Measurements from ENCODE around the gene PLD5. TPM values are rescaled to one million over a fixed set of nuclear protein-coding genes. Genes with fewer than 3 reads are reported as not detected.

The PLD5 gene
- 1.8 and 3.9 TPM in 2 replicates for polyA plus RNA-seq (2014; cell fraction: cytosol; rRNA removed)
- polyA plus RNA-seq (2014; cell fraction: nucleus; rRNA removed), result 1.8 and 2.1 TPM in 2 replicates

DNA sequence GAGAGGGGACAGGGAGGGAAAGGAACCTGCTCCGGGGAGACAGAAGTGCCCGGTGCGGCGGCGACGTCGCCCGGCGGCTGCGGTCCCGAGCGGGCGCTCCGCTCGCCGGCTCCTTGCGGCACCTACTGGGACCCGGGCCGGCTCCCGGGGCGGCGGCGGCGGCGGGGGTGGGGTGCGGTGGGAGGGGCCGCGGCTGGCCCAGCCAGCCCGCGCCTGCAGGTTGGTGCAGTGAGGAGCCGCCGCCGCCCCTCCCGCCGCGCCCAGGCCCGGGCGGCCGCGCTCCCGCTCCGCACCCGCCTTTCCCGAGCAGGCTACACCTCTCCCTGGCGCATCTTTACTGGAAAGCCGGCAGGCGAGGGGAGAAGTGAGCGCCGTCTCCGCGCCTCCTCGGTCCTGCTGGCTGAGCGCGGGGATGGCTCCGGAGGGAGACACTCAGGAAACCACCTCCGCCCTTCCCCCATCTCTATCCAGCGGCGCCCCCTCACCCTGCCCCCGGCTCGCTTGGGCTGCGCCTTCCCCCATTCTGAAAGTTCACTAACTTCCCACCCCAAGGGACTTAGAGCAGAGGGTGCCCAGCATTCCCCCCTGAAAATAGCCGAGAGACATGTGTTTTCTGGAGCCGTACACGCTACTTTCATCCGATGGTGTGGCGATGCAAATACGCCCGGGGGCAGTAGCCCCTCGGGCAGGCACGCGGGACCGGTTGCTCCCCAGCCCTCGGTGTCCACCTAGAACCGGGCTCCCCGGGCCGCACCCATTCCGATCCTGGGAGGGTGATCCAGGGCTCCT is at the start of gene PLD5:
PLD5 (minus strand) TSS at position 127 of the 789 bp plus-strand sequence.
- DNase-seq (ENCODE audit: low spot score), result peak; percentile 73

DNA sequence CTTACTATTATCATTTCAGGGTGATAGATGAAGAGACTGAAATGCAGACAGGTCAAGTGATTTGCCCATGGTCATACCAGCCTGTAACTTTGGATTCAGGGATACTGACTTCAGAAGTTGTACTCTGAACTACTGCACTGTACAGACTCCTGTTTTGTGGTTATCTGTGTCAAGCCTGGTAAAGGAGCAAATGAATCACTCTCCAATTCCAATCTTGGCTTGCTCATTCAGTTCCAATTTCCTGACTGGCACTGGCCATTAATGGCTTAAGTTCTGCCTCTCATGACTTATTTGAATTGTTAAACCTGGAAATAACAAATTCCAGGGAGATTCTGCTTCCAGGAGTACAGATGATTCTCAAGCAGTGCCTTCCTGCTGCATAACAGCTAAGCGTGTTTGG is 45.4 kb upstream of the PLD5 start:
- no peak for DNase-seq (ENCODE audit: low spot score)

DNA sequence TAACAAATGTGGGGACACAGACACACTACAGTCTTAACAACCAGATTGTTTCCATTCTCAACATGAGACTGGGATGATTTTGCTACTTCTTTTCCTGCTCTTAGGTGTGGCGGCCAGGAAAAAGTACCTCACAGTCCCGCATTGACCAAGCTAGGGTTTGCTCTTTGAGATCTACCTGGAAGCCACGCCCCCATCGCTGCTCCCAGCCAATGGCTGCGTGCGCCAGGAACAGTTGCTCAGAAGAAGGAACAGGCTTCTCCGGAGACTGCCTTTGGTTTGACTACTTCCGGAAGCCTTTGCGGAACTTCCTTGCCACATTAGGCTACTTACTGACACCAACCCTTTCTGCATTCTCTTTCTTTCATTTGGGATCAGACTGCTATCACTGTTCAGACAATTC is 44.2 kb upstream of the PLD5 start:
- no peak for DNase-seq (ENCODE audit: low spot score)

DNA sequence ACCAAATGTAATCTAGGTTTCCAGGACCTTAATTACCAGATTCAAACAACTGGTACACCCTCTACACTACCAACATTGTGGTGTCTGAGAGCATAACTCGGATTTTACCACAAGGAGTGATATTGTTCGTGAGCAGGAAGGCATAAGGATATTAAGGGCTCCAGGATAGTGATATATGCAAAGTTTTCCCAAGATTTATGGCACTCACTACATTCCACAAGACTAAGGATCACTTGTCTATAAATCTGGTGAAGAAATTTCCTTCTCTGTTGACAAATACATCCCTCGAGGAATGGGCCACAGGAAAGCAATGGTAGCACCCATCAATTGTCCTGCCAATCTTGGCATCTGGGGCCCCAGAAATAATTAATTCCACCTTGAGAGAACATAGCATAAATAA is 43.1 kb upstream of the PLD5 start:
- no peak for DNase-seq (ENCODE audit: low spot score)

DNA sequence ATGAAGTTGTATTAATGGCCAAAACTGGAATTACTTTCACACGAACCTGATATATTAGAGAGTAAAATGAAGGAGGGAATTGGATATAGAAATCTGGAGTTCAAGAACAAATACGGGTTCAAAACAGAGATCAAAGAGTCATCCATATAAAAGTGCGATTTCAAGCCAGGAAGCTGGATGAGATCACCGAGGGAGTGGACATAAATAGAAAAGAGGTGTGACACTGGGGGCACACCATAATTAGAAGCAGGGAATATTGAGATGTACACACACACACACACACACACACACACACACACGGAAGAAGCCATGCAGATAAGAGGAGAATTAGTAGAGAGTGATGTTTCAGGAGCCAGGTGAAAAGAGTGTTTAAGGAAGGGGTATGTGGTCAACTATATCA is 32.3 kb upstream of the PLD5 start:
- no peak for DNase-seq (ENCODE audit: low spot score)

DNA sequence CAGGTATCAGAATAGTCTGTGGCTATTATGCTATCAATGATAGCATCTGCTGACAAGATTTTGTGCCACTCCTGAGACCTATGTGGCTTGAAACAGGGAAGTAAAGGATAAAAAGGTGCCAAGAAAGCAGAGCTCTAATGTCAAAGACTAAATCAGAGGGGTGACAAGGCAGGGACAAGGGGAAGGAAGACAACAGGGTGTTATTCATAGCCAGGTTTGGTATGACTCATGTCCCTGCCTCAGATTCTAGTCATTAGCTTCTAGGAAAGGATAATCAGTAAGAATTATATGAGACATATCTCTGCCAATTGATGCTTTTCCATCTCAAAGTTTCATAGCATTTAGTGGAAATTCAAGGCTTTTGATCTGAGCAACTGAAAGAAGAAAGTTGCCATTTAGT is 31.8 kb upstream of the PLD5 start:
- no peak for DNase-seq (ENCODE audit: low spot score)

DNA sequence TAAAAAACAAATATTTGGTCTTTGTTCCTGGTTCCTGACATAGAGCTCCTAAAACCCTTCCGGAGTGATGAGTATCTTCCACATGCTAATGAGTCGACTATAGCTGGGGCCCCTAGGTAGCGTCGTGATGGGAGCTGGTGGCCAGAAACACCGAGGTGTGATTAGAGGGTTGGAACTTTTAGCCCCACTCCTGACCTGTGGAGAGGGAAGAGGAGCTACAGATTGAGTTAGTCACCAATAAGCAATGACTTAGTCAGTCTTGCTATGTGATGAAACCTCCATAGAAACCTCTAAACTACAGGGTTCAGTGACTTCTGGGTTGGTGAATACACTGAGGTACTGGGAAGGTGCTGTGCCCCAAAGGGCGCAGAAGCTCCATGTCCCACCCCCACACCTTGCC is 30.1 kb upstream of the PLD5 start:
- no peak for DNase-seq (ENCODE audit: low spot score)

DNA sequence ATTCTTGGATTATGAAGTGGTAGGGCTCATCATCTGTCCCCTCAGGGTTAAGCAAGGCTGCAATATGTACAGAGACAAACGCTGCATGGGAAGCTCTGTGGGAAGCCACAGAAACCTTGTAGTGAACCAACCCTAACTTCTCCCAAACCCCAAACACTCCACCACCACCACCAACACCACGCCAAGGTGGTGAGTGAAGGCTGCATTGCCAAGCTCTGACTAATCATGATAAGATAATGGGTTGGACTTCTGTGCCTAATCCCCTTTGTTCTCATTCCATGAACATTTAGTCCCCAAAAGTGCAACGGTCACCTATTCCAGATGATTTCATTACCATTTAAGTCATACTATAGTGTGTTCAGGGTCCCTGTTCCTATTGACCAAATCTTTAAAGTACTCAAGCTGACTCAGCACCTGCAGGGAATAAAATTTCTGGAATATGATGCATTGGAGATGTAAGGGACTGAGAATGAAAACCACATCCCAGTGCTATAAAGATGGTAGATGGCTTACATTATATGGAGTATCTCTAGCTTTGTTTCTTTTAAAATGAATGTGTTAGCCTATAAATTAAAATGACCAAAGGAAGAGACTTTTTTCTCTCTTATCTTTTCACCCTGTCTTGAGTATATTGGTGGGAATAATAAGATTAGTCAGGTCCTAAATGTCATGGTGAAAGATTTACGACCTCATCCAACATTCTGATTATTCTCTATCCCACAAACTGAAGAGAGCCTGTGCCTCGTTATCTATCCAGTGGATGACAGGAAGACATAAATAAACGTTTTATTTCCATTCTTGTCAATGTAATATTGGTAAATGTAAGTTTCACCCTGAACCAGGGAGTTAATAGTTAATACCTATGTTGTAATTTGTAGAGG is 22.6 kb upstream of the PLD5 start:
- DNase-seq (ENCODE audit: low spot score), result peak; percentile 64

DNA sequence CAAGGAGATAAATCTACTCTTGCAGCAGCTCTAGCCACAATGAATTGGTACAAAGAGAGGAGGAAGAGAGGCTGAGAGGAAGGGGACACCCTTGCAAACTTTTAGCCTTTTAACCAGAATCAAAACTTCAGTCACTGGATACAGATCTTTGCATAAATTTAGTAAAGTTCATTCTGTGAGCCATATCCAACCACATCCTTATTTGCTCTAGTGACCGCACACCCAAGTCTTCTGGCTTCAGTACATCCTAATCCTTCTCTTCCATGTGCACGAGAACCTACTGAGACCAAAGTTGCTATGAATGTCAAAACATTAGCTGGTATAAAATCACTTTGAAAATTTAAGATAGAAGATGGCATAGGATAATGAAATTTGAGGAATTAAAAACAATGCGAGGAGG is 21.9 kb upstream of the PLD5 start:
- no peak for DNase-seq (ENCODE audit: low spot score)

DNA sequence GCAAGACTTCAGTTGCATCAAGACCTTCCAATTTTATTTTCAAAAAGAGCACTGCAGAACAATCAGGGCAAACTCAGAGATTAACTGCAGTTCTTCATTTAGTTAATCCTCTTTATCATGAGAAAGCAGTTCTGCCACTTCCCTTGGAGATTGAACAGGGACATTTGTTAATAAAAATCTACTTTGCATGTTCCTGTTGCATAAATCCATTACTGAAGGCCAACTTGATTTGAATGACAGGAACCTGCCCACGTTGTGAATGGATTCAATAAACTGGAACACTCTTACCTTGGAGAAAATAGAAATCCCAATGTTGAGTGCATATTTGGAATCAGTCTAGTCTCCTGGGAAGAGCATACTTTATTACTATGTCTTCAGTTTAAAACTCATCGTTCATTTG is 19.6 kb upstream of the PLD5 start:
- DNase-seq (ENCODE audit: low spot score), result no peak

DNA sequence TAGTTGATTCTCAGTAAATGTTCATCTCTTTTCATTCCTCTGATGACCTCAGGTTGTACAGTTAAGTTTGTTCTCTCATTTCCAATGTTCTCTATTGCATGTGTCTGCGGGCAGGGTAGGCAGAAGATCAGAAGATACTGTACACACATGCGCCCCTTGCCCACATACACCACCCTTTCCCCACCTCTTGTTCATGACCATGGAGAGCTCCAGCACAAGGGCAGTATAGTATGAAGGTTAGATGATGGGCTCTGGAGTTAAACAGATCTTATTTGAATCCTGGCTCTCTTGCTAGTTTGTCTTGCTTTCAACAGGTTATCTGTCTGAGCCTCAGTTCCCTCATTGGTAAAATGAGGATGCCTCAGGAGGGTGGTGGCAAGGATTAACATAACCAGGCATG is 17.8 kb upstream of the PLD5 start:
- DNase-seq (ENCODE audit: low spot score), result no peak

DNA sequence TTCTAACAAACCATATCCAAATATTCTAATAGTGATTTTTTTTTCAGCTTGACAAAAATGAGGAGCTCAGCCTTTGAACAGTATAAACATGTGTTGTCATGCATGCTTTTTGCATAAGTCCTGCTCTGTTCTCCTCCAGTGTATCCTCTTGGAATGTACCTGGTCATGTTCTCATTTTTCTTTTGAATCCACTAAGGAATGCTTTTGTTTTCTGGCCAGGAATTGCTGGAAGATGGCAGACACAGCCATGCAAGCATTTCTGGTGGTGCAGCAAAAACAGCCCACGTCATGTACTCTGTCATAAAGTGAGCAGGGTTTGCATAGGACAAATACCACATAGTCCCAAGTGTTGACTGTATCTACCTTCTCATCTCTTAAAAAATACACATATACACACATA is 11.5 kb upstream of the PLD5 start:
- DNase-seq (ENCODE audit: low spot score), result no peak

DNA sequence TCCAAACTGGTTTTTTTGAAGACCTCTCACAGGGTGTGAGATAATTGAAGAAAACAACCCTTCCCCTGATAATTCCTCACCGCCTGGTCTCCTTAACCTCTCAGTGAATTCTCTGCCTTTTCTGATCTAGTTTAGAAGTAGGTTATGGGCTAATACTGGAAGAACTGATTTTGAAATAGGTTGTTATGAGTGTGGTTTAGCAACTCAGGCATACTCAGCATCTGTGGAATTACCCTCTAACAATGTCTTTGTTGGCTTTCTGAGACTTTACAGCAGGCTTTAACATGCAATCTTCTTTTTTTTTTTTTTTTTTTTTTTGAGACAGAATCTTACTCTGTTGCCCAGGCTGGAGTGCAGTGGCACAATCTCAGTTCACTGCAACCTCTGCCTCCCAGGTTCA is 10.3 kb upstream of the PLD5 start:
- DNase-seq (ENCODE audit: low spot score), result no peak

DNA sequence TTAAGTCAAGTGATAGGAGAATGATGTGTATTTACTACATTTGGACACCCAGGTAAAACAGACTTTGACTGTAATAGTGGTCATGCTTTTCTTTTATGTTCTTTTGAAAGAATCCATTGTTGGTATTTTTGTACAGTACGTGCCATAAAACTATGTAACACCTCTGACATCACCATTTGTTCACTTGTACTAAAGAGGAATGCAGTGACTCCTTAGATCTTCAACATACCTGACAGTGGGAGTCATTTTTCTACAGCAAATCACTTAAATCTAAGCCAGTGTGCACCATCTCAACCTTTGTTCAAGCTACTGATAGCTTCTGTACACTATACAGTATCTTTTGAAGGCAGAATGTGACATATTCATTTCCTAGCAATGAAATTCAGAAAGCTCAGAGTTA is 6.3 kb upstream of the PLD5 start:
- DNase-seq (ENCODE audit: low spot score), result no peak

DNA sequence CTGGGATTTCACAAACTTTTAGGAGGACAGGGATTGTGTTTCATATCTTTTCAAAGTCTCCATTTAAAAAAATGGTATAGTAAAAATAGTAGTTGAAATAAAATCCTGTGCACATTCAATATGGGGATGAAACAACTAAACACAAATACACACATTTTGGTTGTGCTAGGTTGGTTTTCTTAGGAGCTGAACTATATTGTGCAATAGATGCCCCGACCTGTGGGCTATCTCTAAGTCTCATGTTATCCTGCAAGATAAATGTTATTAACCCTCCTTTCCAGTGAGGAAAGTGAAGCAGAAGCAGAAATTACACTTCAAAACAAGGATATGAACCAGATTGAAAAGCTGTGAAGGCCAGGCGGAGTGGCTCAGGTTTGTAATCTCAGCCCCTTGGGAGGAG is 1.3 kb upstream of the PLD5 start:
- DNase-seq (ENCODE audit: low spot score), result no peak

DNA sequence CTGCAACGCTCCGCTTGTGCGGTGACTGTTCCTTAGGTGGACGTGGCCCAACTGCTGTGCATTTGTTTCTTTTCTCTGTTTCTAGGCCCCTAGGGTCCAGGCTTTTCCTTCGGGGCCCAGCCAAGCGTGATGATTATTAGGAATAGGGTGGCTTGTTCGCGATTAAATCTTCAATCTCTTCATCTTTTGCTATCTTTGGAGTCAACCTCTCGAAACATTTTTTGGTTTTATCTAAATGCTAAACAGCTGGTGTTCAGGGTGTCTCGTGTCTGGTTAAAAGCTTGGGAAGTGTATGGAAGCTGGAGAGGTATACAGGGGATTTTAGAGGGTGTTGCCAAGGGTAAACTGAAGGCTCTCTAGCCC is 844 bp upstream of the PLD5 start:
- DNase-seq (ENCODE audit: low spot score), result peak; percentile 28

DNA sequence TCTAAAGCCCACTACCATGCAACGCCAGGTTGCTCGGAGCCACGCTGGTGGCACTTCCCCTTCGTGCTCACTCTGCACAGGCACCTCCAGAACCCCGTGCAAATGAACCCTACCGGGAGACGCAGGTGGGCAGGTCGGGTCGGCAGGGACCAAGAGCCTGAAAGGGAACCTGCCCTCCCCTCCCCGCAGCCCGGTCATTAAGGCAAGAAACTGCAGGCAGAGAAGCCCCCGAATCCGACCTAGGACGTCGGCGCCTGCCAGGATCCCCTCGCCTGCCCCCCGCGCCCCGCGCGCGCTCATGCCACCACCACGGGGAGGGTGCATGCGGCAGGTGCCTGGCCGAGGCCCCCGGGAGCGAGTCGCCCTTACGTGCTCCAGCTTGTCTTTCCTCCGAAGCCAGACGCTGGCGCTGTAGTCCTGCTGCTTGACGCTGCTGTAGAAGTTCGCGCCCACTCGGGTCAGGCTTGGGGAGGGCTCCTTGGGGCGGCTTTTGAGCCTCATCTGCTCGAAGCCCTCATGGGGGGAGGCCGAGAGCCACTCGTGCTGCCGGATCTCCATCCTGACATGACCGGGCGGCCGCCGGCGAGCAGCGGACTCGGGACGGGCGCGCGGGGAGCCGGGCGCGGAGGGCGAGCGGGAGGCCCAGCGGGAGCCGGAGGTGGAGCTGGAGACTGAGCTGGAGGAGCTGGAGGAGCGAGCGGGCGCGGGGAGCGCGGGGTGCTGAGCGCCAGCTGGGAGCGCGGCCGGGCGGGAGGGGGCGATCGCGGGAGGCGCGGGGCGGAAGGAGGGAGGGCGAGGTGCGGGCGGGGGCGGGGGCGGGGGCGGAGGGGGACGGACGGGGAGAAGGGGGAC is 552 bp downstream of the PLD5 start:
- DNase-seq (ENCODE audit: low spot score), result peak; percentile 79

DNA sequence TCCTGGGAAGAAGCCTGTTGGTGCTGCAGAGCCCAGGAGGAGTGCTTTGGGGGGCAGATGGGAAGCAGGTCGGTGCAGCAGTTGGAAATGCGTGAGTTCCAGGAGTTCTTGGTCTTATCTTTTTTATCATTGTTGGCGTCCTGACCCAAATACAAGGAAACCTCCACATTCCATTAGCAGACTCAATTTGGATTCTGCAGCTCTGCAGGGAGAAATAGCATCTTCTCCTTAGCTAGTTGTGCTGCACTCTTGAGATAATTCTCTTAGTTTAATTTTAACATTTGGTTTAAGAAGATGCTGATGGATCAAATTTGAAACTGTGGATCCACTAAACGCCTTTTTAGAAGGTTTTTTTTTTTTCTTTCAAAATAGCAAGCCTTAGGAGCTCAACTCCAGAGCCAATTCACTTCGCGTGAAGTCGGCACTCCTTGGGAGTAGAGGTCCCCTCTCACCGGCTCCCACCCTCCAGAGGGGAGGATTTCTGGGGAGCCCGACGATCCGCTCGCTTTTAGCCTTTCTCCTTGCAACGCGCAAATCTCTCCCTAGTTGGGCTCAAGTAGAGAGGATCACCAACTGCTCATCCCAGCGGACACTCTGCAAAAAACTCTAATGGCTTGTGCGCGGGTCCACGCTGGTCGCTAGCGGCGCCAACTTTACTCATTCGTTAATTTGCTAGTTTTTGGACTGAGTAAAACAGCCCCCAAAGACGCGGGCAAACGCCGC is 1.3 kb downstream of the PLD5 start:
- DNase-seq (ENCODE audit: low spot score), result peak; percentile 19

DNA sequence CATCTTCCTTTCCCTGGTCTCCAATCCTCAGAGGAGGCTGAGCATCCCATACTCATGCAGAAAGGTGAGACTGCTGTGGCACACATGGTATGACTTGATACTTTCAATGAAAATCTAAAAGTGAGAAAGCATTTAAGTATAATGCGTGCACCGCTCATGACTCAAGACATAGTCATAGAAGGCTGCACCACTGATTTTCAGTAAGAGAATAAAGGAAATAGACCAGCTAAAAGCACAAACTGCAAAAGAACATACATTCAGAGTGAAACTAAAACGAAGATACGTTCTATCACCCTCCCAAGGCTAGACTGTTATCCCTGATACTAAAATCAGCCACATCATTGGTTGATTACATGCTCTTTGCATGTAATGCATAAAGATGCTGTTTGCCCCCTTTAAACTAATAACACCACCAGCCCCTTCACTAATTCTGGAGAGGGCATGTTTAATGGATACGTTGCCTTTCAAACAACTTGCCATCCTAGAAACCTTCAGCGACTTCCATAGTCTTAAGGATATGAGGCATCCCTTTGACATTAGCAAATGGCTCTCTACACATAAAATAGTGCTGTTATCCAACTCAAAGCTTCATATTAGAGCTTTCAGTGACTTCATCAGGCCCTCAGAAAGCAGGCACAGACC is 2.1 kb downstream of the PLD5 start:
- no peak for DNase-seq (ENCODE audit: low spot score)

DNA sequence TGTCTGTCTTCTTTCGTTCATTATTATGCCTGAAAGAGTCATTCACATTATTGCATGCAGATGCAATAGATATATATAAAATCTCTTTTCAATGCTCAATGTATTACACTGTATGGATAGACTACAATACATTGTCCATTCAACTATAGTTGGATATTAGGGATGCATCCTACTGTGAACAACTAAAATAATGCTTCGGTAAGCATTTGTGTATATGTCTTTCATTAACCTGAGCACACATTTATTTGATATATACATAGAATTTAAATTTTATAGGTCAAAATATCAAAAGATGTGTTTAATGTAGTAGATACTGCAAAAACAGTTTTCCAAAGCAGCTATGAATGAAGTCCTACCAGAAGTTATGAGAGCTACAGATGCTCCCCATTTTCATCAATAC is 8.9 kb downstream of the PLD5 start:
- DNase-seq (ENCODE audit: low spot score), result no peak

DNA sequence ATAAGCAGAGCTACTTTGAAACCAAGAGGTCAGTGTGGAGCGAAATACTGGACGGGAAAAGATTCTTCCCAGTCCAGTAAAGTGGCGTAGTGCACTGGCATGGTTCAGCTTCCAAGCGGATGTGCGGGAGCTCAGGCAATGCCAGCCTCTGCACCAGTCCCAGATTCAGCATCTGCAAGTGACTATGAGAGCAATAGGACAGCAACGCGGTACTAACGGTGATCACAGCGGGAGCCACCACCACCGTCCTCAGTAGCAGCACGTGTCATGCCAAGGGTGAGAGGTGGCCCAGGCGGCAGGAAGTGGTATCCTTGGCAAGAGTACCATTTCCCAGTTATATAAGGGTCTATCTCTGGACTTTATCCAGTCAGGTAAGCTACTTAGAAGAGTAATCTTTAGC is 17.8 kb downstream of the PLD5 start:
- DNase-seq (ENCODE audit: low spot score), result no peak

Data from SK-N-DZ (cell line).